ENCODE data around the gene TSPAN14.

DNA sequence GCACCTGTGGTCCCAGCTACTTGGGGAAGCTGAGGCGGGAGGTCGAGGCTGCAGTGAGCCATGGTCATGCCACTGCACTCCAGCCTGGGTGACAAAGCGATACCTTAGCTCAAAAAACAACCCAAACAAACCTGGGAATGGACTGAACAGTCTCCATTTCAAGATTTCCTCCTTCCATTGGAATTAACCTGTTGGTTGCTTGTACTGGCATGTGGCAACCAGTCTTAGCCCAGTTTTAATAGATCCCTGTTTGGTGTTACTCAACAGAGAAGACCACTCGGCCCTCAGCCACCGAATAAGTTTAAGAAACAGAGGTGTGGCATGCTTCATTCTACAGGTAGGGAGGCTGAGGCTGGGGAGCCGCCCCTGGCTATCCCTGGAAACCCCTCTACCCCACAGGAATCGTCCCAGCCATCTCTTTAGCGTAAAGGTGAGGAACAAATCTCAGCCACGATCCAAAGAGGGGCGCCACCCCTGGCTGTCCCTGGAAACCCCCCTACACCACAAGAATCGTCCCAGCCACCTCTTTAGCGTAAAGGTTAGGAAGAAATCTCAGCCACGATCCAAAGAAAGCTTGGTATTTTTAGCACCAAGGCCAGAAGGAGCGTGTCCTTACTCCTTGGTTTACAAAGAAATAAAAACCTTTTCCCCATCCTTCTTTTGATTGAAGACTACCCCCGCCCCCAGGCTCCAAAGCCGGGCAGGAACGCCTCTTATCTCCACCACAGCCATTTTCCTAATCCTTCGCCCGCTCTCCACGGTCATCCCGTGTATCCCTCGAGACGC, 861 bp upstream of the TSPAN14 start:
- TF ChIP-seq, protein P1, sequence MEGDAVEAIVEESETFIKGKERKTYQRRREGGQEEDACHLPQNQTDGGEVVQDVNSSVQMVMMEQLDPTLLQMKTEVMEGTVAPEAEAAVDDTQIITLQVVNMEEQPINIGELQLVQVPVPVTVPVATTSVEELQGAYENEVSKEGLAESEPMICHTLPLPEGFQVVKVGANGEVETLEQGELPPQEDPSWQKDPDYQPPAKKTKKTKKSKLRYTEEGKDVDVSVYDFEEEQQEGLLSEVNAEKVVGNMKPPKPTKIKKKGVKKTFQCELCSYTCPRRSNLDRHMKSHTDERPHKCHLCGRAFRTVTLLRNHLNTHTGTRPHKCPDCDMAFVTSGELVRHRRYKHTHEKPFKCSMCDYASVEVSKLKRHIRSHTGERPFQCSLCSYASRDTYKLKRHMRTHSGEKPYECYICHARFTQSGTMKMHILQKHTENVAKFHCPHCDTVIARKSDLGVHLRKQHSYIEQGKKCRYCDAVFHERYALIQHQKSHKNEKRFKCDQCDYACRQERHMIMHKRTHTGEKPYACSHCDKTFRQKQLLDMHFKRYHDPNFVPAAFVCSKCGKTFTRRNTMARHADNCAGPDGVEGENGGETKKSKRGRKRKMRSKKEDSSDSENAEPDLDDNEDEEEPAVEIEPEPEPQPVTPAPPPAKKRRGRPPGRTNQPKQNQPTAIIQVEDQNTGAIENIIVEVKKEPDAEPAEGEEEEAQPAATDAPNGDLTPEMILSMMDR (IDR thresholded peaks at IDR 0.05): no peak
- TF ChIP-seq POLR2A (IDR thresholded peaks at IDR 0.05): peak in 1 of 4 donors; percentile 27
- no peak for TF ChIP-seq POLR2AphosphoS5 (IDR thresholded peaks at IDR 0.05)
- no peak for TF ChIP-seq EP300 (IDR thresholded peaks at IDR 0.05)
